ENCODE measurements around the gene ADGRF4.
"Not testable (repeated sequence)": the region's sequence is repeated elsewhere in the genome, so short reads cannot be mapped to it uniquely, and the experiment has no call there.

ADGRF4 gene

DNA sequence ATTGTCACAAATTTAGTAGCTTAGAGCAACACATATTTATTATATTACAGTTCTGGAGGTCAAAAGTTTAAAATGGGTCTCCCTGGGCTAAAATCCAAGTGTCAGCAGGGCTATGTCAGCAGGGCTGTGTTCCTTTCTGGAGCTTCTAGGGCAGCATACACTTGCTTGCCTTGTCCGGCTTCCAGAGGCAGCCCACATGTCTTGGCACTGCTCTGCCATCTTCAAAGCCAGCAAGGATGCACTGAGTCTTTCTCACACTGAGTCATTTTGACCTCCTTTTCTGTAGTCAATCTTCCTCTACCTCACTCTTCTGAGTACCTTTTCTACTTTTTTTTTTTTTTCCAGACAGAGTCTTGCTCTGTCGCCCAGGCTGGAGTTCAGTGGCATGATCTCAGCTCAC is 39.0 kb downstream of the ADGRF4 start:
- DNase-seq, result no peak

DNA sequence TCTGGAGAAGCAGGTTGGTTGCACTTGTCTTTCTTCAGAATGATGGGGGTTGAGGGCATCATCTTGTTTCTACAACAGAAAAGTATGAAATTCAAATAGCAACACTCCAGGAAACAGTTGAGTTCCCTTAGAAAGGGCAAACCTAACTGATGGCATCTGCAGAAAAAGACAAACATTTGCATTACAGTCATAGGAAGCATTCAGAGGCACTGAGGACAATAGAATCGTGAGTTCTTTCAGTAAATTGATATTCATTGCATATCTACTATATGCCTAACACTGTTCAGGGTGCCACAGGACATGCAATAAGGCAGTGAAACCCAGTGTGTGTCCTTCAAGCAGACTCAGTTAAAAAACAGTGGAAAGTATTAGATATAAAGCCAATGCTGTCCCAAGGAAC is 42.3 kb downstream of the ADGRF4 start:
- DNase-seq, result no peak

DNA sequence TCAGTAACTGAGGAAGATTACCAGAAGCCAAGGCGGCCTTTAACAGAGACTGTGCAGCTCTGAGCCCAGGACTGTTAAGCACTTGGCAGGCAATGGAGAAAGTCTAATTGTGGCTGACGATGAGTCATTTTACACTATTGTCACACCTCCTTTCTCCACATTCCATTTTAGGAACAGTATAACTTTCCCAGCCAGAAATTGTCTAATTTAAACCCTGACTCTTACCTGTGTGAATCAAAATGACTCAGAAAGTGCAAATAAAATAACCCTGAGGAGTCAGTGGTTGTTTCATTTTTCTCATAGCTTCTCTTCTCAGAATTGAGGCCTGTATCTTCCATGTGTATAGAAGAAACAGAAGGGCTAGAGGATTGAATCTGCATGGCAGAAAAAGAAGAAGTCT is 43.4 kb downstream of the ADGRF4 start:
- DNase-seq, result no peak

DNA sequence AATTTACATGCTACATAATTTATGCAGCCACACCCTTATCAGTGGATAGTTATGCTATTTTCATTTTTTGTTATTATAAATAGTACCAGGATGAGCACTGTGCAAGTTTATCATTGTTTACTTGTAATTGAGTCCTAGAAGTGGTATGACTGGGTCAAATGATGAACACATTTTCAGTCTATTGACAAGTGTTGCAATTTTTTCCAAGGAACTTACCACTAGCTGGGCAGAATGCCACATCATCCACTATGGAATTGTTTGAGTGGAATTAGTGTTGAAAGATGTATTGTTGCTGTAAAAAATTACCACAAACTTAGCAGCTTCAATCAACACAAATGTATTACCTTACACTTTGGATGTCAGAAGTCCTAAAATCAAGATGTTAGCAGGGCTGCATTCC is 45.4 kb downstream of the ADGRF4 start:
- no peak for DNase-seq

DNA sequence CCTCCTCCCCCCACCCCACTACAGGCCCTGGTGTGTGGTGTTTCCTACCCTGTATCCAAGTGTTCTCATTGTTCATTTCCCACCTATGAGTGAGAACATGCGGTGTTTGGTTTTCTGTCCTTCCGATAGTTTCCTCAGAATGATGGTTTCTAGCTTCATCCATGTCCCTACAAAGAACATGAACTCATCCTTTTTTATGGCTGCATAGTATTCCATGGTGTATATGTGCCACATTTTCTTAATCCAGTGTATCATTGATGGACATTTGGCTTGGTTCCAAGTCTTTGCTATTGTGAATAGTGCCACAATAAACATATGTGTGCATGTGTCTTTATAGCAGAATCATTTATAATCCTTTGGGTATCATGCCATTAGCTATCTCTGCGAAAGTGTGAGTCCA is 46.9 kb downstream of the ADGRF4 start:
- DNase-seq, result not testable (repeated sequence)

DNA sequence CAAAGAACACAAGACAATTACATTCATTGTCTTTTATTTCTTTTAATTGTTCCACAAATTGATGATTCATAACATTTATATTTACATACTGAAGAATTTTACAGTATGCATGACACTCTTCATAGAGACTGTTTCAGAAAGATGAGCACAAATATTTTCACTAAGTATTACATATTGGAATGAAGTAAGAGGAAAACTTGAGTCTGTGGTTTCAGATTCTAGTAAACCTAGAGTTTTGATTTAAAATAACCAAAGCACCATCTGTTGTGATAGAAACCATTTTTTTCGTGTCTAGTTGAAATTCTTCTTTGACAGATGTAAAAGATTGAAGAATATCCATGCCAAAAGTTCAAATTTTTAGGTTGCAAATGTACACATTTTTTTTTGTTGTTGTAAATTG is 51.4 kb downstream of the ADGRF4 start:
- DNase-seq, result no peak

DNA sequence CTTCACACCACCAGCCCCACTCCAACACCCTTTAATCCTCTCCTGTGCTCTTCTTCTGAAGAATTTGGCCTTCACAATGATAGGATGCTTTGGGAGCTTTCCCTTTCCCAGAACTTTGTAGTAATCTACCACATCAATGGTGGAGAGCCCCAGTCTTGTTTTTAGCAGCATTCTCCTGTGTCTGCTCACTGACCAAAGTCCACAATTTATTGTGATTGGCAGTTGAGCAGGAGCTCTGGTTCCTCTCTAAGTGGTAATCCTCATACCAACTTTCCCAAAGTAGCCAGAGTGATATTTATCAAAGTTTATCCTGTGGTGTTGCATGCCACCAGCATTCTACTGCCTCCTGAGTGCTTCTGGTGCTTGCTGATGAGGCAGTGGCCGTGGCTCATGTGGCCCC is 54.4 kb downstream of the ADGRF4 start:
- DNase-seq, result no peak

DNA sequence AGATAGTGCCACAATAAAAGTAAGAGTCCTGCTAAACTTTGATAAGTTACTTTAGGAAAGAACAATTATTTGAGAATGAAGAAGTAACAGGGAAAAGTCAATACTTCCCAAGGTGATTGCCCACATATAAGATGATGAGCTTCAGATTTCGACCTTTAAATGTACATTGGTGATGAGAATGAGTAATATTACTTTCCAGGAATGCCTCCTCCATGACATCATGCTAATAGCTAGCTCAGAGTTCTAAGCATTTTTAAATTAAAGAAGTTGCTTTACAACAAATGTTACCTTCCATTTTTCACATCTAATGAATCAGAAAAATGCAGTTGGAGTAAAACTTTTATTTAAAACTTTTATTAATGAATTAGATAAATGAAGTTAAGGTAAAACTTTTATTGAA is 61.0 kb downstream of the ADGRF4 start:
- no peak for DNase-seq

DNA sequence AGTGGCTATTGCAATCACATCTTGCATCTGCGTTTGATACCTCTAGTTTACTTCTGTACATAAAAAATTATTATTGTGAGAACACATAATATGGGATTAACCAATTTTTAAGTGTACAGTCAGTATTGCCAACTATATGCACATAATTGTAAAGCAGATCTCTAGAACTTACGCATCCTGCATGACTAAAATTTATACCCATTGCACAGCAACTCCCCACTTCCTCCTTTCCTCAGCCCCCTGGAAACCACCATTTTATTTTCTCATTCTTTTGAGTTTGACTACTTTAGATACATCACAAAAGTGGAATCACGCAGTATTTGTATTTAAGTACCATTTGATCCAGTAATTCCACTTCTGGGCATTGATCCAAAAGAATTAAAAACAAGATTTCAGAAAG is 64.1 kb downstream of the ADGRF4 start:
- no peak for DNase-seq

DNA sequence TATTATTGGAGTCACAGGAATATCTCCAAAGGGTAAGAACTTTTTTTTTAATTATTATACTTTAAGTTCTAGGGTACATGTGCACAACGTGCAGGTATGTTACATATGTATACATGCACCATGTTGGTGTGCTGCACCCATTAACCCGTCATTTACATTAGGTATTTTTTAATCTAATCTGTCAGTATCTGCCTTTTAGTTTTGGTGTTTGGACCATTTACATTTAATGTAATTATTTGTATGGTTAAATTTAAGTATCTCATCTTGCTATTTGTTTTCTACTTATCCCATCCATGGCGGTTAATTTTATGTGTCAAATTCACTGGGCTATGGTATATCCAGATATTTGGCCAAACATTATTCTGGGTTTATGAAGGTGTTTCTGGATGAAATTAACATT is 68.1 kb downstream of the ADGRF4 start:
- no peak for DNase-seq

DNA sequence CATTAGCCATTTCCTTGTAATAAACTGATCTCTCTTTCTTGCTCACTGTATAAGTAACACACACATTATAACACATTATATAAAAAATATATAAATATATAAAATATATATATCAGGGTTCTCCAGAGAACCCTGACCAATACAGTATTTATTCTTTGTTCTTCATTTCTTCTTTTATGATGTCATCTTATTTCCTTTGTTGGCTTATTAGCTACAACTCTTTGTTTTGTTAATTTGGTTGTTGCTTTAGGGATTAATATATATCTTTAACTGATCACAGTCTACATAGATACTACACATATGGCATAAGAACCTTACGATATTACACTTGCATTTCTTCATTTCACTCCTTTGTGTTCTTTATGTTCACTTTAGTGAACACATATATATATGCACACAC is 68.7 kb downstream of the ADGRF4 start:
- DNase-seq, result no peak

DNA sequence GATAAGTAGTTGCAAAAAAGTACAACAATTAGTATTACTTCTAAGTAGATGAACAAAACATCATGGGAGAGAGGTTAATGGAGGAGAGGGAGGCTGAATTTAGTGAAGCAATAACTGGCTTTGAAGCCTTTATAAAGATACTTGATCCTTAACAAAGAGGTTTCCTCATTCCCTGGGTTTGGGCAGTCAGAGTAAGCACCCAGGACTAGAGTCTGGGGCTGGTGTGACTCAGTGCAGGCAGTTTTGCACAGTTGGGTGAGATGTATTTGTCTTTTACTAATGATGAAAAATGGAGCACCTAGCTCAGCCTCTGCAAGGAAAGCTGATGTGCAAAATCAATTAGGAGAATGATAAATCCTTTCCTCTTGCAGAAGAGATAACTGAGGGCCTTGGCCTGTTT is 71.6 kb downstream of the ADGRF4 start:
- DNase-seq, result no peak

Measured in suppressor macrophage (primary cell).